Breast epithelium (tissue), 4 donors: ENCODE data around the gene CEP43. TPM values are rescaled to one million over a fixed set of nuclear protein-coding genes. Genes with fewer than 3 reads are reported as not detected.

Experiments
- DNase-seq, 2 donors: peaks; one replicate each; pipeline ENCODE4 v3.0.0-alpha.2; 2019; ENCODE audit warnings: low spot score in 2 of 2
- H3K27ac ChIP-seq, 2 donors: fragments of 200-600 bp; sonication (generic) in 1 of 2; one replicate each; pipeline ENCODE4 v1.5.1; 2016 to 2019; ENCODE audit warnings: mild to moderate bottlenecking in 1 of 2
- H3K27me3 ChIP-seq, 2 donors: fragments of 200-600 bp; sonication (generic) in 1 of 2; one replicate each; pipeline versions ENCODE4 v1.5.1 to v1.6.0; 2017 to 2019; ENCODE audit warnings: control low read depth in 1 of 2, mild to moderate bottlenecking in 1 of 2
- H3K36me3 ChIP-seq: fragments of 200-600 bp; one replicate; pipeline ENCODE4 v1.5.1; 2019
- H3K4me1 ChIP-seq, 2 donors: fragments of 200-600 bp; sonication (generic); one replicate each; pipeline ENCODE4 v1.5.1; 2016 to 2019; ENCODE audit warnings: control low read depth in 1 of 2
- H3K4me3 ChIP-seq, 3 donors: fragments of 200-600 bp; sonication (generic); 1 replicate in 2 of 3; 2 replicates in 1 of 3; pipeline ENCODE4 v1.5.1; 2016 to 2019; ENCODE audit warnings: mild to moderate bottlenecking in 3 of 3, moderate library complexity in 2 of 3
- H3K9me3 ChIP-seq, 2 donors: fragments of 200-600 bp; sonication (generic) in 1 of 2; one replicate each; pipeline ENCODE4 v1.5.1; 2016 to 2019; ENCODE audit warnings: control low read depth in 1 of 2
- POLR2A ChIP-seq: fragments of 450-650 bp; IDR thresholded peaks from one replicate; pipeline ENCODE4 v1.6.1; 2016; ENCODE audit warnings: antibody characterized with exemption, mild to moderate bottlenecking, moderate library complexity
- POLR2AphosphoS5 ChIP-seq, 3 donors: sonication (generic); formaldehyde crosslinking; IDR thresholded peaks; one replicate each; pipeline ENCODE4 v1.6.1; 2017; ENCODE audit warnings: antibody characterized with exemption in 3 of 3
- intact Hi-C: fragments of 100-400 bp; cut with DNase I; formaldehyde crosslinking; loops from one replicate; pipeline ENCODE4 v1.15.1; 2023; ENCODE audit warnings: low total_unique reads
- total RNA-seq, 3 donors: library from RNA; depleted of rRNA; stranded (reverse); fragments of >200 nt; gene quantifications; one replicate each; pipeline ENCODE4 v1.1.0, GENCODE V29; 2016
- TF ChIP-seq, protein P1 (sequence below), 3 donors: fragments of 450-650 bp; IDR thresholded peaks; one replicate each; pipeline ENCODE4 v1.5.1; 2016 to 2017; ENCODE audit warnings: antibody characterized with exemption in 3 of 3, mild to moderate bottlenecking in 3 of 3, moderate library complexity in 3 of 3

The CEP43 gene
- total RNA-seq, 3 donors from 2014 or later = 11.2 to 32.6 (median 22.6) TPM

DNA sequence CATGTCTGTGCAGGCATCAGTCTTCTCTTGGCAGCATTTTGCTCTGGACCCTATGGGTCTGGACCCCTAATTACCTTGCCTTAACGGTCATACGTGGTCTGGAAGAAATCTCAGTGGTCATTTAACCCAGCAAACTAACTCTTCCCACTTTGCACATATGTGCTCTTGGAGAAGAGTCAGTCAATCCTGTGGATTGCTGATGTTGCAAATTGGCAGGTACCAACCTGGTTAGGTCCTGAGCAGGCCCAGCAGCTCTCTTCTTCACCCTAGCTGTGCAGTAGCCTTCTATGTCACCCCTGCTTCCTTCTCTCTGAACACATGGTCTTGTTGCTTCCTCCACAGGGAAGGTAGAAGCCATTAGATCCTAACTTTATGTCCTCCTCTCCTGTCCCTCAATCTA is 1.6 kb downstream of the CEP43 start:
- no peak for TF ChIP-seq POLR2AphosphoS5 (IDR thresholded peaks at IDR 0.05)
- no peak for TF ChIP-seq POLR2A
- TF ChIP-seq, protein P1, sequence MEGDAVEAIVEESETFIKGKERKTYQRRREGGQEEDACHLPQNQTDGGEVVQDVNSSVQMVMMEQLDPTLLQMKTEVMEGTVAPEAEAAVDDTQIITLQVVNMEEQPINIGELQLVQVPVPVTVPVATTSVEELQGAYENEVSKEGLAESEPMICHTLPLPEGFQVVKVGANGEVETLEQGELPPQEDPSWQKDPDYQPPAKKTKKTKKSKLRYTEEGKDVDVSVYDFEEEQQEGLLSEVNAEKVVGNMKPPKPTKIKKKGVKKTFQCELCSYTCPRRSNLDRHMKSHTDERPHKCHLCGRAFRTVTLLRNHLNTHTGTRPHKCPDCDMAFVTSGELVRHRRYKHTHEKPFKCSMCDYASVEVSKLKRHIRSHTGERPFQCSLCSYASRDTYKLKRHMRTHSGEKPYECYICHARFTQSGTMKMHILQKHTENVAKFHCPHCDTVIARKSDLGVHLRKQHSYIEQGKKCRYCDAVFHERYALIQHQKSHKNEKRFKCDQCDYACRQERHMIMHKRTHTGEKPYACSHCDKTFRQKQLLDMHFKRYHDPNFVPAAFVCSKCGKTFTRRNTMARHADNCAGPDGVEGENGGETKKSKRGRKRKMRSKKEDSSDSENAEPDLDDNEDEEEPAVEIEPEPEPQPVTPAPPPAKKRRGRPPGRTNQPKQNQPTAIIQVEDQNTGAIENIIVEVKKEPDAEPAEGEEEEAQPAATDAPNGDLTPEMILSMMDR (IDR thresholded peaks at IDR 0.05) = no peak
- H3K9me3 ChIP-seq = no peaks in the 10 kb centered on the region
- no peak overlapping the region for H3K27ac ChIP-seq
- no peak overlapping the region for H3K4me3 ChIP-seq
- DNase-seq = no peak
- peaks cover 0 to 11% of the 10 kb centered on the region in 2 donors for H3K4me1 ChIP-seq
- no peaks in the 10 kb centered on the region for H3K27me3 ChIP-seq
- intact Hi-C loops = no loop called here
- H3K36me3 ChIP-seq = no peaks in the 10 kb centered on the region

DNA sequence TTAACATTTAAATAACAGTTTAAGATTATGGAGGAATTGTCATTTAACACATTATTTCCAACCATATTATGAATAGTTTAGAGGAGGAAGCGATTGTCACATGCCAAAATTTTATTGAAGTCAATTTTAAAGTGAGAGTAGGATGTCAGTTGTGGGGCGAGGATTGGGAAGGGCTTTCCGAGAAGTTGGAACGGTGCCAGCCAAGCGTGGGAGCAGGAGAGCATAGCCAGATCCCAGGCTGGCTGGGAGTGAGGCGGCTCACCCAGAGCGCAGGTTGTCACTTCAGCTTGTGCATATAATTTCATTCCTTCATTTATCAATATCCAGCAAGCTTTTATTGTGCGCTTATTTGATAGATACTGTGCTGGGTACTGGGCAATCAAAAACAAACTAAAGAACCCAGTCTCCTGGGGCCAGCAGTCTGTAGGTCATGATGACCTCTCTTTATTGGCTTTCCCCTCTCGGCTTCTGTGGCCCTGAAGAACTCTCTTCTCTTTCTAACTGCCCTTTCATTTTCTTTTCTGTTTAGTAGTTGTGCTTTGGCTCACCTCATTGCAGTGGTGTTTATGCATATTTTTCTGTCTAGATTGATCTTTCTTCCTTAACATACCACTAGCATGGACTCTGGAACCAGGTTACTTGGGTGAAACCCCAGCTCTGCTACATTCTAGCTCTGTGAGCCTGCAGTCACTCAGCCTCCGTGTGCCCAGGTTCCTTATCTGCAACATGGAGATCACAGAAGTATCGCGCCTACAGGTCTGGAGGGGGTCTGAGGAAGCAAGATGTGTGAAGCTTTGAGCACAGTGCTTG is 6.4 kb downstream of the CEP43 start:
- TF ChIP-seq POLR2AphosphoS5 (IDR thresholded peaks at IDR 0.05) (no peak), POLR2A (no peak)
- TF ChIP-seq, protein P1 (IDR thresholded peaks at IDR 0.05) = no peak
- Histone ChIP-seq H3K36me3 (no peaks in the 10 kb centered on the region), H3K4me1 (peaks cover 0 to 11% of the 10 kb centered on the region in 2 donors), H3K4me3 (peak overlapping the region in 1 of 3 donors; percentile 7), H3K27ac (no peak overlapping the region), H3K9me3 (no peaks in the 10 kb centered on the region), H3K27me3 (no peaks in the 10 kb centered on the region)
- DNase-seq = no peak
- intact Hi-C loops = loop anchor here (2.0 kb wide), 1 partner anchor 71 kb away; no protein-coding TSS in a partner anchor

DNA sequence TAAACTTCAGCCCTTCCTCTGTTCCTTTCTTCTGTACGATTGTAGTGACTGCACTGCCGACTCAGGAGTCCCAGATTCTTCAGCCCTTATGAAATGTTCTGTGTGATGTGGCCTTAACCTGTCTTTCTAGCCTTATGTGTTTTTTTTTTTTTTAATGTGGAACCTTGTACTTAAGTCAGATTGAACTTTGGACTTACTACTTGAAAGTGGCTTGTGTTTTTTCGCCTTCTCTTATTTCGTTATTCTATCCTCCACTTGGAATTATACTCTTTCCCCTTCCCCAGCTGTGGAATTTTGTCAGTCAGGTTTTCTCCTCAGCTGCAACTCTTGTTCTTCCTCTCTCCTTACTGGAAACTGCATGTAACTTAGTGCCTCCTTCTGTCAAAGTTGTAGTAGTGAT is 8.8 kb downstream of the CEP43 start:
- Histone ChIP-seq H3K4me1 (peaks cover 0 to 5% of the 10 kb centered on the region in 2 donors), H3K27me3 (no peaks in the 10 kb centered on the region), H3K27ac (no peak overlapping the region), H3K9me3 (no peaks in the 10 kb centered on the region), H3K4me3 (no peak overlapping the region), H3K36me3 (no peaks in the 10 kb centered on the region)
- intact Hi-C loops = no loop called here
- DNase-seq = no peak
- TF ChIP-seq POLR2A = no peak
- TF ChIP-seq POLR2AphosphoS5 (IDR thresholded peaks at IDR 0.05) = no peak
- TF ChIP-seq, protein P1 (IDR thresholded peaks at IDR 0.05) = no peak

DNA sequence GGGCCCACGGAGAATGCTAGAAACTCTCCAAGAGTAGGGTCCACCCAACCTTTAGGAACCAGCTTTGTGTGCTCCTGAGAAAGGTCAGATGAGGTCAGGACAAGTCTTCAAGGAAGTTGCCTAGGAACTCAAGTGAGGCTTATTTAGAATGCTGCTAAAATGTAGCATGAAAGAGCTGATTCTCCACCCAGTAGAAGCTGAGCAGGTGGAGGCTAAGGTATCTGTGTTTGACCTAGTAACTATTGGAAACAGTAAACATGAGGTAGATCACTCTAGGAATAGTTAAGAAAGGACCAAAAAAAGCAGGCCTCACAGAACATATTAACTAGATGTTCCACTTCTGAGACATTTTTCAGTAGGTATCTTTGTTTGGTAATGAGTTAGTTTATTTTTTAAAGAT is 13.9 kb downstream of the CEP43 start:
- Histone ChIP-seq H3K27ac (no peak overlapping the region), H3K27me3 (no peaks in the 10 kb centered on the region), H3K4me3 (no peak overlapping the region), H3K4me1 (no peaks in the 10 kb centered on the region), H3K36me3 (peaks cover 5% of the 10 kb centered on the region), H3K9me3 (no peaks in the 10 kb centered on the region)
- TF ChIP-seq POLR2AphosphoS5 (IDR thresholded peaks at IDR 0.05) (no peak), POLR2A (no peak)
- TF ChIP-seq, protein P1 (IDR thresholded peaks at IDR 0.05) = no peak
- intact Hi-C loops = no loop called here
- no peak for DNase-seq

DNA sequence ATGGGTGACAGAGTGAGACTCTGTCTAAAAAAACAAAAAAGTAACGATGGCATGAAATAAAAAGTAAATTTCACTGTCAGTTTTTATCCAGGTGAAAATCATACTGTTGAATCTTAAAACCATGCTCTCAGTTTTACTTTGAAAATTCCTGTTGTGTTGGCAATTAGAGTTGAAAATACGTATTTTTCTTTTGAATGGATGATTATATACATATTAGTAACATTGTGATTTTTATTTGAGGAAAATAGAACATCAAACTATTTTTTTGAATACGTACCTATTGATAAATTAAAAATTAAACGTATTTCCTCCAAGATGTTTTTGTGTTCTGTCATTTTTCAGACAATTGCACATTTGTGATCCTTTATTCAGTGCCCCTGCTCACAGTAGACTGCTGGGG is 14.7 kb downstream of the CEP43 start:
- DNase-seq = no peak
- peaks cover 5% of the 10 kb centered on the region for H3K36me3 ChIP-seq
- no peak overlapping the region for H3K4me3 ChIP-seq
- intact Hi-C loops = no loop called here
- TF ChIP-seq, protein P1 (IDR thresholded peaks at IDR 0.05) = no peak
- TF ChIP-seq POLR2AphosphoS5 (IDR thresholded peaks at IDR 0.05) (no peak), POLR2A (no peak)
- no peaks in the 10 kb centered on the region for H3K9me3 ChIP-seq
- no peak overlapping the region for H3K27ac ChIP-seq
- H3K4me1 ChIP-seq = no peaks in the 10 kb centered on the region
- H3K27me3 ChIP-seq = no peaks in the 10 kb centered on the region
